ENCODE results near the gene HNRNPCL1. TPM values are rescaled to one million over a fixed set of nuclear protein-coding genes. Genes with fewer than 3 reads are reported as not detected.

Gene HNRNPCL1
- total RNA-seq = not detected in 2 replicates

DNA sequence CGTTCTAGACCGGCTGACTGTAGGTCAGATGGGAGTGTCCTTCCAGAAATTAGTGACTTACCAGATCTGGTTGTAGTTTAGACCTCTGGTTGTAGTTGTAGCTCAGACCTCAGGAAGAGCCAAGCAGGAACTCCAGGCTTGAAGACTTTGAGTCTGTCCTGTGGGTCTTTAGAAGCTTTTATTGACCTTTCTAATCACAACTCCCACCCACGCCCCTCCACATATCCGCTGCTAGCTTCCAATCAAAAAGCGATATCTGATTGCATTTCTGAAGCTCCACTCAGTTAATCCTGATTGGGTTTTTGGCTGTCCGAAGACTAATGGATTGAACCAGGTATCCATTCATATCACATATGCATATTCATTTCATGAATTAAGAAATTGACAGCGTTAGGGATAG, at the start of gene HNRNPCL1:
Gene HNRNPCL1, minus strand, starts transcription at position 101 of the 400 bp plus-strand sequence. CDS start 431 bp downstream, outside the sequence.

DNA sequence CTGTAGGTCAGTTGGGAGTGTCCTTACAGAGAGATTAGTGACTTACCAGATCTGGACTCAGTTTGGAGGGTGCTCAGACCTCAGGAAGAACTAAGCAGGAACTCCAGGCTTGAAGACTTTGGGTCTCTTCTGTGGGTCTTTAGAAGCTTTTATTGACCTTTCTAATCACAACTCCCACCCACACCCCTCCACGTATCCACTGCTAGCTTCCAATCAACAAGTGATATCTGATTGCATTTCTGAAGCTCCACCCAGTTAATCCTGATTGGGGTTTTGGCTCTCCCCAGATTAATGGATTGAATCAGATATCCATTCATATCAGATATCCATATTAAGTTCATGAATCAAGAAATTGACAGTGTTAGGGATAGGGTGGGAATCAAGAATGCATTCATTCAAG, 49.6 kb upstream of the HNRNPCL1 start, which contains the start of gene PRAMEF10:
Gene PRAMEF10, minus strand, starts transcription at position 101 of the 400 bp plus-strand sequence. CDS start 2,423 bp downstream, outside the sequence.

DNA sequence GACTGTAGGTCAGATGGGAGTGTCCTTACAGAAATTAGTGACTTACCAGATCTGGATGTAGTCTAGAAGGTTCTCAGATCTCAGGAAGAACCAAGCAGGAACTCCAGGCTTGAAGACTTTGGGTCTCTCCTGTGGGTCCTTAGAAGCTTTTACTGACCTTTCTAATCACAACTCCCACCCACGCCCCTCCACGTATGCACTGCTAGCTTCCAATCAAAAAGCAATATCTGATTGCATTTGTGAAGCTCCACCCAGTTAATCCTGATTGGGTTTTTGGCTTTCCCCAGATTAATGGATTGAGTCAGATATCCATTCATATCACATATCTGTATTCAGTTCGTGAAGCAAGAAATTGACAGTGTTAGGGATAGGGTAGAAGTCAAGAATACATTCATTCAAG, 37.6 kb upstream of the HNRNPCL1 start, which contains the start of gene PRAMEF4:
Gene PRAMEF4, minus strand, starts transcription at position 101 of the 400 bp plus-strand sequence. CDS start 2,807 bp downstream, outside the sequence.

DNA sequence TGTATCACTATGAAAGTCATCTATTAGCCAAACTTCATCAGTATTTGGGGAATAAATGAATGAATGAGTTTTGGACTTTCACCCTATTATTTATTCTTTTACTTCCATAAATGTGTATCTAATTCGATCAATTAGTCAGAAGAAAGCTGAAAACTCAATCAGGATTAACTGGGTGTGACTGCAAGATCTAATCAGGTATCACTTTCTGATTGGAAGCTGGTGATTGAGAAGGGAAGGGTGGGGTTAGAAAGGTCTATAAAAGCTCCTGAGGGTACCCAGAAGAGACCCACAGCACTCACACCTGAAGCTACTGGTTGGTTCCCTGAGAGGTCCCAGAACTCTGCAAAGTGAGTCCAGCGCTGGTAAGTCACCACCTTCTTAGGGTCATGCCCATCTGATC, 8.3 kb upstream of the HNRNPCL1 start, which contains the start of gene PRAMEF2:
Gene PRAMEF2, plus strand, starts transcription at position 301 of the 400 bp plus-strand sequence. CDS start 1,924 bp downstream, outside the sequence.

DNA sequence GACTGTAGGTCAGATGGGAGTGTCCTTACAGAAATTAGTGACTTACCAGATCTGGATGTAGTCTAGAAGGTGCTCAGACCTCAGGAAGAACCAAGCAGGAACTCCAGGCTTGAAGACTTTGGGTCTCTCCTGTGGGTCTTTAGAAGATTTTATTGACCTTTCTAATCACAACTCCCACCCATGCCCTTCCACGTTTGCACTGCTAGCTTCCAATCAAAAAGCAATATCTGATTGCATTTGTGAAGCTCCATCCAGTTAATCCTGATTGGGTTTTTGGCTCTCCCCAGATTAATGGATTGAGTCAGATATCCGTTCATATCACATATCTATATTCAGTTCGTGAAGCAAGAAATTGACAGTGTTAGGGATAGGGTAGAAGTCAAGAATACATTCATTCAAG, 17.2 kb downstream of the HNRNPCL1 start, which contains the start of gene PRAMEF11:
Gene PRAMEF11, minus strand, starts transcription at position 101 of the 400 bp plus-strand sequence. CDS start 2,621 bp downstream, outside the sequence.

Other genes with a start within 250 kb of the HNRNPCL1 start
- 82.8 and 86.8 TPM in 2 replicates for gene DHRS3, start 230.5 kb downstream of the HNRNPCL1 start, total RNA-seq
- gene AADACL4, start 204.6 kb downstream of the HNRNPCL1 start, total RNA-seq = not detected in 2 replicates
- not detected in 2 replicates for gene AADACL3, start 132.6 kb downstream of the HNRNPCL1 start, total RNA-seq
- not detected in 2 replicates for gene CFAP107, start 102.5 kb downstream of the HNRNPCL1 start, total RNA-seq
- gene PRAMEF12, start 75.0 kb downstream of the HNRNPCL1 start, total RNA-seq = not detected in 2 replicates
- gene PRAMEF1, start 57.3 kb downstream of the HNRNPCL1 start, total RNA-seq = not detected in 2 replicates
- gene PRAMEF11, start 17.3 kb downstream of the HNRNPCL1 start, total RNA-seq = not detected in 2 replicates
- gene PRAMEF2, start 8.4 kb upstream of the HNRNPCL1 start, total RNA-seq = not detected in 2 replicates
- gene PRAMEF4, start 37.5 kb upstream of the HNRNPCL1 start, total RNA-seq = not detected in 2 replicates
- not detected in 2 replicates for gene PRAMEF10, start 49.5 kb upstream of the HNRNPCL1 start, total RNA-seq
- gene PRAMEF7, start 67.9 kb upstream of the HNRNPCL1 start, total RNA-seq = not detected in 2 replicates
- not detected in 2 replicates for gene PRAMEF6, start 98.9 kb upstream of the HNRNPCL1 start, total RNA-seq
- gene PRAMEF27, start 207.9 kb upstream of the HNRNPCL1 start, total RNA-seq = not detected in 2 replicates
- not detected in 2 replicates for gene HNRNPCL3, start 212.0 kb upstream of the HNRNPCL1 start, total RNA-seq
- gene PRAMEF25, start 222.1 kb upstream of the HNRNPCL1 start, total RNA-seq = not detected in 2 replicates